B cell (primary cell): ENCODE results near the gene TAS2R43. TPM values are rescaled to one million over a fixed set of nuclear protein-coding genes. Genes with fewer than 3 reads are reported as not detected.

Experiments
- ATAC-seq: fragments of 200-7000 bp; cut with Tn5 transposase; one replicate; pipeline ENCODE4 v1.10.0; 2021; ENCODE audit warnings: low read depth, mild to moderate bottlenecking, moderate number of reproducible peaks, moderate library complexity
- CTCF ChIA-PET: fragments of 350-600 bp; sonication (Branson Sonifier 250); formaldehyde crosslinking; loops from one replicate; lab custom pipeline; 2021; ENCODE audit warnings: antibody characterized with exemption, inconsistent platforms; lab: Charles Lee
- POLR2A ChIA-PET: fragments of 350-600 bp; sonication (Branson Sonifier 250); formaldehyde crosslinking; loops from one replicate; lab custom pipeline; 2021; ENCODE audit warnings: antibody characterized with exemption; lab: Charles Lee
- DNase-seq: peaks from one replicate; pipeline ENCODE4 v3.0.0; 2013
- H2AFZ ChIP-seq: 2 replicates; pipeline ENCODE4 v1.6.1; 2012; ENCODE audit warnings: mild to moderate bottlenecking, low read depth, low read length; ENCODE audit not compliant: insufficient read depth, poor library complexity, severe bottlenecking
- H3K27ac ChIP-seq, 2 donors: 1 replicate in 1 of 2; 2 replicates in 1 of 2; pipeline ENCODE4 v1.5.1; 2012 to 2013; ENCODE audit warnings: low read length in 2 of 2, mild to moderate bottlenecking in 2 of 2, moderate library complexity in 1 of 2
- H3K27me3 ChIP-seq, 4 experiments: fragments of 200-600 bp in 1 of 4; sonication (generic) in 1 of 4; replicated peaks in 1 of 4; 1 replicate in 2 of 4; 2 replicates in 2 of 4; pipeline versions ENCODE4 v1.6.1 to v1.7.0; 2013 to 2016; ENCODE audit warnings: low read length in 3 of 4, mild to moderate bottlenecking in 2 of 4, mixed read lengths in 1 of 4, moderate library complexity in 1 of 4; ENCODE audit not compliant: insufficient read depth in 4 of 4, control insufficient read depth in 3 of 4; ENCODE audit errors: control extremely low read depth in 1 of 4
- H3K36me3 ChIP-seq, 2 experiments: replicated peaks in 1 of 2; 1 replicate in 1 of 2; 2 replicates in 1 of 2; pipeline versions ENCODE4 v1.6.1 to v1.7.1; 2013; ENCODE audit warnings: low read length in 1 of 2; ENCODE audit not compliant: insufficient read depth in 2 of 2, control insufficient read depth in 1 of 2; ENCODE audit errors: control extremely low read depth in 1 of 2, extremely low read depth in 1 of 2
- H3K4me1 ChIP-seq, 2 donors: fragments of 200-600 bp in 1 of 2; sonication (generic) in 1 of 2; 1 replicate in 1 of 2; 2 replicates in 1 of 2; pipeline versions ENCODE4 v1.5.1 to v1.6.1; 2013 to 2017; ENCODE audit warnings: low read length in 2 of 2; ENCODE audit not compliant: control insufficient read depth in 2 of 2, insufficient read depth in 2 of 2
- H3K4me2 ChIP-seq: replicated peaks from 2 replicates; pipeline ENCODE3; 2012; ENCODE audit warnings: mild to moderate bottlenecking, low read depth, low read length; ENCODE audit not compliant: poor library complexity, severe bottlenecking
- H3K4me3 ChIP-seq, 5 experiments: fragments of 200-600 bp in 1 of 5; sonication (generic) in 1 of 5; 1 replicate in 3 of 5; 2 replicates in 2 of 5; pipeline versions ENCODE4 v1.5.1 to v1.7.0; 2011 to 2016; ENCODE audit warnings: low read length in 4 of 5, mild to moderate bottlenecking in 4 of 5, low read depth in 2 of 5, control low read depth in 1 of 5, moderate library complexity in 1 of 5; ENCODE audit not compliant: insufficient read depth in 1 of 5; ENCODE audit errors: control extremely low read depth in 1 of 5, extremely low read depth in 1 of 5
- H3K79me2 ChIP-seq: fragments of 200-600 bp; sonication (generic); one replicate; pipeline ENCODE4 v1.6.0; 2016; ENCODE audit warnings: low read length; ENCODE audit not compliant: control insufficient read depth, insufficient read depth
- H3K9ac ChIP-seq: fragments of 200-600 bp; sonication (generic); 2 replicates; pipeline ENCODE4 v1.6.1; 2017; ENCODE audit warnings: mild to moderate bottlenecking, low read length, moderate library complexity
- H3K9me3 ChIP-seq, 3 donors: one replicate each; pipeline versions ENCODE4 v1.6.1 to v1.7.1; 2013; ENCODE audit warnings: low read length in 2 of 3; ENCODE audit not compliant: control insufficient read depth in 2 of 3, insufficient read depth in 1 of 3; ENCODE audit errors: control extremely low read depth in 1 of 3
- H4K20me1 ChIP-seq: 2 replicates; pipeline ENCODE4 v1.6.0; 2012; ENCODE audit warnings: mild to moderate bottlenecking, low read length; ENCODE audit not compliant: insufficient read depth, control insufficient read depth, poor library complexity, severe bottlenecking
- H3K27ac Mint-ChIP-seq: one replicate; pipeline ENCODE4 v1.8.0; 2021; ENCODE audit warnings: mixed read lengths
- H3K27me3 Mint-ChIP-seq: one replicate; pipeline ENCODE4 v1.8.0; 2021; ENCODE audit warnings: mixed read lengths
- H3K4me1 Mint-ChIP-seq: one replicate; pipeline ENCODE4 v1.8.0; 2021; ENCODE audit warnings: mixed read lengths
- H3K4me3 Mint-ChIP-seq: one replicate; pipeline ENCODE4 v1.8.0; 2021; ENCODE audit warnings: mixed read lengths
- H3K9me3 Mint-ChIP-seq: one replicate; pipeline ENCODE4 v1.8.0; 2022; ENCODE audit warnings: mixed read lengths; ENCODE audit not compliant: insufficient read depth
- EZH2 ChIP-seq: IDR thresholded peaks from 2 replicates; pipeline ENCODE4 v1.6.1; 2012; ENCODE audit warnings: borderline replicate concordance, low read depth, mild to moderate bottlenecking, moderate library complexity, low read length; ENCODE audit not compliant: insufficient read depth, poor library complexity, severe bottlenecking
- WGBS: methylation state at CpG from one replicate; pipeline ENCODE4 v1.1.5; 2013; ENCODE audit warnings: missing lambda C conversion rate; ENCODE audit not compliant: insufficient coverage; 5-methylcytosine and 5-hydroxymethylcytosine counted together
- intact Hi-C: fragments of 100-400 bp; cut with micrococcal nuclease; formaldehyde crosslinking; loops from one replicate; pipeline ENCODE4 v1.10.0; 2022
- polyA plus RNA-seq: library from polyadenylated mRNA; depleted of rRNA; stranded (reverse); fragments of >200 nt; gene quantifications from 2 replicates; pipeline ENCODE4 v1.2.3, GENCODE V29; 2012
- total RNA-seq, 2 donors: library from RNA; stranded (reverse); fragments of 120-200 nt in 1 of 2; gene quantifications; 1 replicate in 1 of 2; 2 replicates in 1 of 2; pipeline versions ENCODE4 v1.2.3 to v1.2.4, GENCODE V29; 2013 to 2022
- TF ChIP-seq, protein P1 (sequence below): fragments of 200-600 bp; IDR thresholded peaks from one replicate; pipeline ENCODE4 v1.8.0; 2022; ENCODE audit warnings: antibody characterized with exemption, mild to moderate bottlenecking

TAS2R43 gene
- total and polyA plus RNA-seq, 2 donors (not counting 1 experiment from before 2014, with no cell fraction given) = 5.0 TPM; not detected in 1

DNA sequence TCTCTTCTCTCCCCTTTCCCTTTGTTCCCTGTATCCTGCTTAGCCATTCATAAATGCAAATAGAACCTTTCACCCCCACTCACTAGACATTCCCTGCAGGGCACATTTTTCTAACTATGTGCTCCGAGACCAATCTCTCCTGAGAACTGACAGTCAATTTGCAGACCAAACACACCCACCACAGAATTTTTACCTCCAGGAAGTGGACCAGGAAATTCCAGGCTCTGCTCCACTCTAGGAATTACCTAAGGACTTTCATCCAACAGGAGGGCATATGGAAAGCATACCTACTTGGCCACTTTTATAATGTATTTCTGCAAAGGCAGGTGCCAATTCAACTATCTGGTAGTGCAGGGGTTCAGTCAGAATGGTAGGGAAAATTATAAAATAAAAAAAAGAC is 21.1 kb downstream of the TAS2R43 start:
- H3K27ac Mint-ChIP-seq = no peak overlapping the region
- no CpG with 5 or more reads among the region's 1 CpG for WGBS

DNA sequence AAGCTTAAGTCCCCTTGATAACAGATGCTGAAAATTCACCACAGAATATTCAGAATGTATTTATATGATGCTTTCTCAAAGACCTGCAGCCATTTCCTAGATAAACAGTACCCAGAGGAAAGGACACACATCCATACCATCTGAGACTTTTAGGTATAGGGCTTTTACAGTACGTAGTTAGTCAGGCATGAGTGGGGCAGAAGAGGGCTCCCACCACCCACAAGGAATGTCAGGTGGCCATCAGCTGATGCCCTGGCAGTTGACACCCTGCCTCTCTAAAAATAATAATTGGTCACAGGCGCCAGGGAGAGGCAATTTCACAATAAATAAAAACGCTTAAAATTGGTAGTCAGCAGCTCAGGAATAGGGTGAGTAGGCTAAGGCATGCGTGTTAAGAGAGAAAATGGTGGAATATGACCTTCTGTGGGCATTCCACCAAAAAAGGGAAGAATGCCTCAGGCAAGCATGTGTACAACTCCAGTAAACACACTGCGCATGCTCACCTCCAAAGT is 22.2 kb downstream of the TAS2R43 start:
- ChIA-PET CTCF (interaction anchor here (0.8 to 1.4 kb wide), 2 partner anchors 8 to 16 kb away, joined by 3 to 4 read pairs; no protein-coding TSS in a partner anchor), POLR2A (no interaction called here)
- Mint-ChIP-seq H3K27me3 (no peaks in the 10 kb centered on the region), H3K27ac (no peak overlapping the region), H3K9me3 (peaks cover 5% of the 10 kb centered on the region), H3K4me3 (no peak overlapping the region), H3K4me1 (peaks cover 22% of the 10 kb centered on the region)
- TF ChIP-seq, protein P1, sequence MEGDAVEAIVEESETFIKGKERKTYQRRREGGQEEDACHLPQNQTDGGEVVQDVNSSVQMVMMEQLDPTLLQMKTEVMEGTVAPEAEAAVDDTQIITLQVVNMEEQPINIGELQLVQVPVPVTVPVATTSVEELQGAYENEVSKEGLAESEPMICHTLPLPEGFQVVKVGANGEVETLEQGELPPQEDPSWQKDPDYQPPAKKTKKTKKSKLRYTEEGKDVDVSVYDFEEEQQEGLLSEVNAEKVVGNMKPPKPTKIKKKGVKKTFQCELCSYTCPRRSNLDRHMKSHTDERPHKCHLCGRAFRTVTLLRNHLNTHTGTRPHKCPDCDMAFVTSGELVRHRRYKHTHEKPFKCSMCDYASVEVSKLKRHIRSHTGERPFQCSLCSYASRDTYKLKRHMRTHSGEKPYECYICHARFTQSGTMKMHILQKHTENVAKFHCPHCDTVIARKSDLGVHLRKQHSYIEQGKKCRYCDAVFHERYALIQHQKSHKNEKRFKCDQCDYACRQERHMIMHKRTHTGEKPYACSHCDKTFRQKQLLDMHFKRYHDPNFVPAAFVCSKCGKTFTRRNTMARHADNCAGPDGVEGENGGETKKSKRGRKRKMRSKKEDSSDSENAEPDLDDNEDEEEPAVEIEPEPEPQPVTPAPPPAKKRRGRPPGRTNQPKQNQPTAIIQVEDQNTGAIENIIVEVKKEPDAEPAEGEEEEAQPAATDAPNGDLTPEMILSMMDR = no peak
- no peak for TF ChIP-seq EZH2
- DNase-seq (no peak), ATAC-seq (no peak)
- Histone ChIP-seq H3K79me2 (peaks cover 14% of the 10 kb centered on the region), H3K4me2 (no peak overlapping the region), H3K36me3 (no peaks in the 10 kb centered on the region), H4K20me1 (peaks cover 12% of the 10 kb centered on the region), H2AFZ (no peak overlapping the region), H3K9ac (no peak overlapping the region), H3K27me3 (no peaks in the 10 kb centered on the region), H3K4me3 (no peak overlapping the region), H3K27ac (no peak overlapping the region), H3K9me3 (no peaks in the 10 kb centered on the region), H3K4me1 (peaks cover 0 to 4% of the 10 kb centered on the region in 2 donors)
- 100% methylated on average over 2 of the region's 5 CpGs for WGBS
- intact Hi-C loops = loop anchor here (1.0 kb wide), 1 partner anchor 56 kb away; no protein-coding TSS in a partner anchor

More for the DNA sequence above, 21.1 kb downstream of the TAS2R43 start:
- Mint-ChIP-seq H3K27me3 (no peaks in the 10 kb centered on the region), H3K4me1 (peaks cover 22% of the 10 kb centered on the region), H3K9me3 (peaks cover 2% of the 10 kb centered on the region), H3K4me3 (no peak overlapping the region)
- H2AFZ ChIP-seq = no peak overlapping the region
- H3K27me3 ChIP-seq = no peaks in the 10 kb centered on the region
- DNase-seq (no peak), ATAC-seq (no peak)
- H3K9ac ChIP-seq = no peak overlapping the region
- intact Hi-C loops = no loop called here
- peaks cover 0 to 4% of the 10 kb centered on the region in 2 donors for H3K4me1 ChIP-seq
- H3K79me2 ChIP-seq = peaks cover 18% of the 10 kb centered on the region
- POLR2A ChIA-PET = no interaction called here
- no peaks in the 10 kb centered on the region for H3K36me3 ChIP-seq
- no peak overlapping the region for H3K4me2 ChIP-seq
- TF ChIP-seq EZH2 = no peak
- TF ChIP-seq, protein P1 = no peak
- H3K9me3 ChIP-seq = no peaks in the 10 kb centered on the region
- H3K4me3 ChIP-seq = no peak overlapping the region
- peaks cover 12% of the 10 kb centered on the region for H4K20me1 ChIP-seq
- H3K27ac ChIP-seq = no peak overlapping the region
- CTCF ChIA-PET = no interaction called here
